ENCODE data around the gene PDZD2. TPM values are rescaled to one million over a fixed set of nuclear protein-coding genes. Genes with fewer than 3 reads are reported as not detected.

The PDZD2 gene
- total RNA-seq, 2 experiments from 2014 or later, result 0.42 TPM; not detected in 1

DNA sequence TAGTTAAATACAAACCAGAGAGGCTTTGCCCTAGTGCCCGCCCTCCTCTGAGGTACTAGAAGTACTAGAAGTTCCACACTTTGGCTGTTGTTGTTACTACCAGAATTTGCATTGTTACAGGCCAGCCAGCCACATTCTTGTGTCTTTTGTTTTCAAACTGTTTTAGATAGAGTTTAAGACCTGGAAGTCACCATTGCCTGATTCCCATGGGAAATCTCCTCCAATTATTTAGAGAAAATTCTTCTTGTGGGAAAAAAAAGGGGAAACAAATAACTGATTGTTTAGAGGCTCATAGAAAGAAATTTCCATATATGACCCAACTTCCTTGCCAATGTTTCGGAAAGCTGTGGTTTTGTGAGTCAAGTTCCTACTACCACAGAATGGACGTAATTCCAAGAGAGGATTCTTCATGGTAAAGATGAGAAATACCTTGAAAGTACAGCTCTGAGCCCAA is 282.9 kb downstream of the PDZD2 start:
- H3K27me3 Mint-ChIP-seq, result no peaks in the 10 kb centered on the region

GRCh38 chr5:31924005-31924404 is 285.1 kb downstream of the PDZD2 start:
- H3K4me1 Mint-ChIP-seq, result no peaks in the 10 kb centered on the region
- no peaks in the 10 kb centered on the region for H3K27me3 Mint-ChIP-seq
- DNase-seq, result no peak
- H3K36me3 Mint-ChIP-seq, result no peaks in the 10 kb centered on the region
- H3K27ac Mint-ChIP-seq, result no peak overlapping the region
- no peak overlapping the region for H3K4me3 Mint-ChIP-seq
- no peaks in the 10 kb centered on the region for H3K9me3 Mint-ChIP-seq

More for the DNA sequence above, 282.9 kb downstream of the PDZD2 start:
- Mint-ChIP-seq H3K4me1 (no peaks in the 10 kb centered on the region), H3K36me3 (no peaks in the 10 kb centered on the region), H3K4me3 (no peak overlapping the region), H3K27ac (no peak overlapping the region), H3K9me3 (no peaks in the 10 kb centered on the region)
- DNase-seq, result no peak

GRCh38 chr5:31931874-31932273 is 292.9 kb downstream of the PDZD2 start:
- H3K36me3 Mint-ChIP-seq, result no peaks in the 10 kb centered on the region
- no peaks in the 10 kb centered on the region for H3K4me1 Mint-ChIP-seq
- DNase-seq, result no peak
- no peak overlapping the region for H3K27ac Mint-ChIP-seq
- H3K27me3 Mint-ChIP-seq, result no peaks in the 10 kb centered on the region
- H3K4me3 Mint-ChIP-seq, result no peak overlapping the region
- H3K9me3 Mint-ChIP-seq, result no peaks in the 10 kb centered on the region

GRCh38 chr5:31934156-31934555 is 295.2 kb downstream of the PDZD2 start:
- H3K27me3 Mint-ChIP-seq, result no peaks in the 10 kb centered on the region
- no peaks in the 10 kb centered on the region for H3K4me1 Mint-ChIP-seq
- no peaks in the 10 kb centered on the region for H3K9me3 Mint-ChIP-seq

GRCh38 chr5:31935496-31936369 is 296.8 kb downstream of the PDZD2 start:
- Mint-ChIP-seq H3K27ac (no peak overlapping the region), H3K4me1 (no peaks in the 10 kb centered on the region), H3K9me3 (no peaks in the 10 kb centered on the region), H3K27me3 (no peaks in the 10 kb centered on the region), H3K36me3 (peaks cover 2% of the 10 kb centered on the region), H3K4me3 (no peak overlapping the region)
- no peak for DNase-seq

More at GRCh38 chr5:31934156-31934555, 295.2 kb downstream of the PDZD2 start:
- DNase-seq, result no peak
- no peak overlapping the region for H3K27ac Mint-ChIP-seq
- no peak overlapping the region for H3K4me3 Mint-ChIP-seq
- peaks cover 2% of the 10 kb centered on the region for H3K36me3 Mint-ChIP-seq

DNA sequence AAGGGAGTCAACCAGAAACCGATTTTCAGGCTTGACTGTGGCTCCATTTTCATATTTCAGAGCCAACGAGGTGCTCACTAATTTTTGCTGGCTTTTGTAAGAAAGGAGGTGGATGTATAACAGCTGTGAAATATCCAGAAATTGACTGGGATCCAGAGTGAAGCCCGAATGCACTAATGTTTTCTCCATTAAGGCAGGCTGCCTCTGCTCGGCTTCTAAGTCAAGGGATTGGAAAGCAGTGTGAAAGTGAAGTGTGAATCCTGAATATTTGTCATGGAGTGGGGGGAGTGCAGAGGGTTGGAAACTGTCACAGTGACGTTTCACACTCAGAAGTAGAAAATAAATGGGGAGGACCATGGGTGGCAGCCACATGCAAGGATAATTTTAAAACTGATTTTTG is 297.8 kb downstream of the PDZD2 start:
- H3K4me1 Mint-ChIP-seq, result no peaks in the 10 kb centered on the region
- no peak for DNase-seq

DNA sequence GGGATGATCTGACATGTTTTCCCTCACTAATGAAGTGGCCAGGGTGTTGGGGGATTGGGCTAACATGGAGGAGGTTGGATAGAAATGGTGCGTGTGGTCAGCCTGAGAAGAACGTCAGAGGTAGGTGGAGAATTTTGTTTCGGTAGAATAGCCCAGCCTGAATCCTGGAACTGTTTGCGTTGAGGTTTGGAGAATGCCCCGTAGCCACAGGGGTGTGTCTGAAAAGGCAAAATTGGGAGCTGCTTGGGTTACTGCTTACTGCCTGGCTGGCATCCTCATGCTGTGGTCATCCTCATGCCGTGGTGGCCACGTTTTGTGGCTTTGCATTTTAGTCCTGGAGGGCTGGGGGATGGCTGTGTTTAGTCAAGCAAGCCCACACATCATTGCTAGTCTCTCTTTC is 298.3 kb downstream of the PDZD2 start:
- no peak overlapping the region for H3K4me3 Mint-ChIP-seq
- H3K27me3 Mint-ChIP-seq, result no peaks in the 10 kb centered on the region

More for the DNA sequence above, 297.8 kb downstream of the PDZD2 start:
- no peak overlapping the region for H3K27ac Mint-ChIP-seq
- no peaks in the 10 kb centered on the region for H3K27me3 Mint-ChIP-seq
- peaks cover 2% of the 10 kb centered on the region for H3K36me3 Mint-ChIP-seq
- no peak overlapping the region for H3K4me3 Mint-ChIP-seq
- H3K9me3 Mint-ChIP-seq, result no peaks in the 10 kb centered on the region

DNA sequence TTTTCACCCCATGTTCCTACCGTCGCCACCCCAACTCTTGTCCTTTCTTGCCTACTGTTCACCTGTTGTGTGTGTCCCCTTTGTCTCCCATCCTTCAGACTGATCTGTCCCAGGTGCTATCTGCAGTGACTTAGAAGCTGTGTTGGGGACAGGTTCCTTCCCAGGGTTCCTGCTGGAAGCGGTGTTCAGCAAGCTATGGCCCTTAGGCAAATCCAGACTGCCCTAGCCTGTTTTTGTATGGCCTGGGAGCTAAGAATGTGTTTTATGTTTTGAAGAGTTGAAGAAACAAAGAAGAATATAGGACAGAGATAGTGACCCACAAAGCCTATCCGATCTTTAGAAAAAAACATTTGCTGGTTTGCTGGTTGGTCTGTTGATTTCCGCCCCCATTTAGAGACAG is 298.8 kb downstream of the PDZD2 start:
- DNase-seq, result no peak
- peaks cover 2% of the 10 kb centered on the region for H3K36me3 Mint-ChIP-seq
- no peak overlapping the region for H3K27ac Mint-ChIP-seq
- H3K9me3 Mint-ChIP-seq, result no peaks in the 10 kb centered on the region
- no peaks in the 10 kb centered on the region for H3K27me3 Mint-ChIP-seq
- H3K4me3 Mint-ChIP-seq, result no peak overlapping the region
- H3K4me1 Mint-ChIP-seq, result no peaks in the 10 kb centered on the region

More for the DNA sequence above, 298.3 kb downstream of the PDZD2 start:
- H3K4me1 Mint-ChIP-seq, result no peaks in the 10 kb centered on the region
- no peak for DNase-seq
- H3K9me3 Mint-ChIP-seq, result no peaks in the 10 kb centered on the region
- H3K36me3 Mint-ChIP-seq, result peaks cover 2% of the 10 kb centered on the region
- H3K27ac Mint-ChIP-seq, result no peak overlapping the region

- Mint-ChIP-seq H3K4me1 (no peaks in the 10 kb centered on the region), H3K4me3 (no peak overlapping the region), H3K9me3 (no peaks in the 10 kb centered on the region), H3K27ac (no peak overlapping the region), H3K27me3 (no peaks in the 10 kb centered on the region), H3K36me3 (peaks cover 2% of the 10 kb centered on the region)
- no peak for DNase-seq
These were observed 300.2 kb downstream of the PDZD2 start for GRCh38 chr5:31939151-31939550.

- no peaks in the 10 kb centered on the region for H3K27me3 Mint-ChIP-seq
- no peaks in the 10 kb centered on the region for H3K9me3 Mint-ChIP-seq
- DNase-seq, result no peak
- H3K36me3 Mint-ChIP-seq, result peaks cover 2% of the 10 kb centered on the region
- no peak overlapping the region for H3K4me3 Mint-ChIP-seq
- no peak overlapping the region for H3K27ac Mint-ChIP-seq
- no peaks in the 10 kb centered on the region for H3K4me1 Mint-ChIP-seq
These were observed 302.3 kb downstream of the PDZD2 start for GRCh38 chr5:31941151-31941755.

- no peak overlapping the region for H3K27ac Mint-ChIP-seq
- no peaks in the 10 kb centered on the region for H3K9me3 Mint-ChIP-seq
- peaks cover 2% of the 10 kb centered on the region for H3K36me3 Mint-ChIP-seq
- H3K4me3 Mint-ChIP-seq, result no peak overlapping the region
- H3K4me1 Mint-ChIP-seq, result no peaks in the 10 kb centered on the region
- H3K27me3 Mint-ChIP-seq, result no peaks in the 10 kb centered on the region
- DNase-seq, result no peak
These were observed 303.6 kb downstream of the PDZD2 start for GRCh38 chr5:31942546-31942945.

GRCh38 chr5:31944684-31945445 is 305.9 kb downstream of the PDZD2 start:
- Mint-ChIP-seq H3K27me3 (no peaks in the 10 kb centered on the region), H3K9me3 (no peaks in the 10 kb centered on the region), H3K27ac (no peak overlapping the region), H3K36me3 (no peaks in the 10 kb centered on the region), H3K4me3 (no peak overlapping the region), H3K4me1 (no peaks in the 10 kb centered on the region)
- DNase-seq, result no peak

- Mint-ChIP-seq H3K4me1 (no peaks in the 10 kb centered on the region), H3K36me3 (no peaks in the 10 kb centered on the region), H3K27ac (no peak overlapping the region), H3K27me3 (no peaks in the 10 kb centered on the region), H3K4me3 (no peak overlapping the region), H3K9me3 (no peaks in the 10 kb centered on the region)
- DNase-seq, result no peak
These were observed 309.1 kb downstream of the PDZD2 start for GRCh38 chr5:31948006-31948405.

DNA sequence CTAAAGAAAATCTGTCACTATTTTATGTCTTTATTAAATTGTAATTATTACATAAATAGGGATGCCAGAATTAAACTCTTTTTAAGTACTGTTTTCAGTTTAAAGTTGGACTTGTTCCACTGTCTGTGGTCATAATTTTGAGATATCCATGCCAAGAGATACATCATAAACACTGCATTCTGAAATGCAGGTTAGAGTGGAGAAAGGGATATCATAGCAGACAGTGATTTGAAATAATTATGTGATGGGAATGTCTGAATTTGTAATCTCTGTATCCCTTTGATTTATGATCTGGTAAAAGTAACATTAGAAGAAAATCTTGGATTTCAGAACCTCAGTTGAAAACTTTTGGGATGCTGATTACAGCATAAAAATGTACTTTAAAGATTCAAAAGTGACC is 313.1 kb downstream of the PDZD2 start:
- no peak overlapping the region for H3K4me3 Mint-ChIP-seq
- H3K4me1 Mint-ChIP-seq, result no peaks in the 10 kb centered on the region
- no peak overlapping the region for H3K27ac Mint-ChIP-seq
- H3K36me3 Mint-ChIP-seq, result no peaks in the 10 kb centered on the region
- DNase-seq, result no peak
- no peaks in the 10 kb centered on the region for H3K9me3 Mint-ChIP-seq
- H3K27me3 Mint-ChIP-seq, result no peaks in the 10 kb centered on the region

- Mint-ChIP-seq H3K27me3 (no peaks in the 10 kb centered on the region), H3K36me3 (no peaks in the 10 kb centered on the region), H3K4me3 (no peak overlapping the region), H3K9me3 (no peaks in the 10 kb centered on the region), H3K4me1 (no peaks in the 10 kb centered on the region), H3K27ac (no peak overlapping the region)
- DNase-seq, result no peak
These were observed 315.2 kb downstream of the PDZD2 start for GRCh38 chr5:31954091-31954490.
